ENCODE measurements around the gene PFKFB4. TPM values are rescaled to one million over a fixed set of nuclear protein-coding genes. Genes with fewer than 3 reads are reported as not detected.

Gene PFKFB4
- total and polyA plus RNA-seq, 9 of the 15 experiments (the other 6 are each of a cell fraction or from before 2014, with no cell fraction given), result 0.92 to 56.3 (median 13.5) TPM

GRCh38 chr3:48595075-48595525, 38.5 kb upstream of the PFKFB4 start, which contains the start of gene COL7A1:
TSS of gene COL7A1 (minus strand) at chr3:48595329. CDS start at chr3:48595159, 170 bp downstream.
- intact Hi-C loops (cut with micrococcal nuclease) (no loop called here), in situ Hi-C loops (cut with MboI) (no loop called here)
- no peak for ATAC-seq
- BruUV-seq (replicated peaks), result no TSS peak
- Histone ChIP-seq H3K27me3 (ENCODE audit: control insufficient read depth in 2 of 2, insufficient read depth in 2 of 2, low read length in 2 of 2) (peaks cover 0 to 19% of the 10 kb centered on the region in 2 experiments; a peak in 3 of 5 replicates), H3K79me2 (ENCODE audit: control insufficient read depth, insufficient read depth, low read length) (no peaks in the 10 kb centered on the region), H3K4me1 (replicated peaks in 1 of 2; ENCODE audit: control insufficient read depth in 2 of 2, insufficient read depth in 2 of 2, low read length in 2 of 2) (peaks cover 12 to 48% of the 10 kb centered on the region in 2 experiments; a peak in 4 of 5 replicates), H3K27ac (ENCODE audit: extremely low read depth, low read depth, low read length) (peak within 1 kb of the TSS; percentile 39; the same call in 2 of the 3 replicates), H3K9ac (ENCODE audit: insufficient read depth in 1 of 2, low read depth in 2 of 2, low read length in 2 of 2) (peak within 1 kb of the TSS in 1 of 2 experiments; percentile 61; a peak in 1 of 4 replicates), H3K4me2 (ENCODE audit: insufficient read depth, low read length) (peak within 1 kb of the TSS; percentile 8; the same call in 1 of the 2 replicates), H3K9me3 (replicated peaks; ENCODE audit: control insufficient read depth, insufficient read depth, low read depth, low read length) (no peaks in the 10 kb centered on the region), H3K36me3 (ENCODE audit: control insufficient read depth, insufficient read depth, low read length) (peaks cover 29% of the 10 kb centered on the region; the same call in 2 of the 3 replicates), H3K4me3 (no peak within 1 kb of the TSS), H4K20me1 (replicated peaks; ENCODE audit: control insufficient read depth, insufficient read depth, low read length) (no peaks in the 10 kb centered on the region), H2AFZ (ENCODE audit: low read depth, low read length) (no peak within 1 kb of the TSS), H3K9me1 (ENCODE audit: control insufficient read depth, insufficient read depth, low read length) (no peaks in the 10 kb centered on the region)
- TF ChIP-seq ZBTB7A (IDR thresholded peaks at IDR 0.05; ENCODE audit: borderline replicate concordance, control insufficient read depth, low read depth, low read length) (0 out of 2 replicates have a peak, but pooled peaks have one; percentile 21), ATF7 (IDR thresholded peaks at IDR 0.05) (no peak)
- no peak for FAIRE-seq
- peak in 1 of 4 experiments; percentile 57 for DNase-seq (ENCODE audit: extremely low read depth in 1 of 4, low spot score in 3 of 4)
- POLR2A ChIA-PET, result interaction anchor here (0.5 kb wide), 1 partner anchor 277 kb away, joined by 3 read pairs; no protein-coding TSS in a partner anchor
- WGBS (ENCODE audit: insufficient coverage, low coverage, missing lambda C conversion rate), result 9% methylated on average over 13 of the region's 35 CpGs
- CTCF ChIA-PET (ENCODE audit: low intra/inter-chr PET ratio), result no interaction called here

- TF ChIP-seq ZNF282 (CRISPR knock-in tag; IDR thresholded peaks at IDR 0.05) (no peak), CREM (IDR thresholded peaks at IDR 0.05; ENCODE audit: low read depth) (no peak), ID3 (CRISPR knock-in tag; IDR thresholded peaks at IDR 0.05) (no peak), ID3 (tag; IDR thresholded peaks at IDR 0.05) (no peak), BMI1 (IDR thresholded peaks at IDR 0.05; ENCODE audit: low read length) (no peak), KLF1 (tag; IDR thresholded peaks at IDR 0.05) (no peak), ZBTB33 (CRISPR knock-in tag; IDR thresholded peaks at IDR 0.05) (peak; percentile 86), YBX1 (IDR thresholded peaks at IDR 0.05) (no peak)
- no peak for FAIRE-seq
- Histone ChIP-seq H3K27me3 (ENCODE audit: control insufficient read depth in 2 of 2, insufficient read depth in 2 of 2, low read length in 2 of 2) (peaks cover 0 to 24% of the 10 kb centered on the region in 2 experiments; a peak in 3 of 5 replicates), H3K9me1 (ENCODE audit: control insufficient read depth, insufficient read depth, low read length) (no peaks in the 10 kb centered on the region), H3K4me3 (no peak overlapping the region), H3K36me3 (ENCODE audit: control insufficient read depth, insufficient read depth, low read length) (peaks cover 23% of the 10 kb centered on the region; the same call in 2 of the 3 replicates), H3K27ac (ENCODE audit: extremely low read depth, low read depth, low read length) (no peak overlapping the region), H2AFZ (ENCODE audit: low read depth, low read length) (no peak overlapping the region), H3K4me1 (replicated peaks in 1 of 2; ENCODE audit: control insufficient read depth in 2 of 2, insufficient read depth in 2 of 2, low read length in 2 of 2) (peaks cover 12 to 48% of the 10 kb centered on the region in 2 experiments; a peak in 4 of 5 replicates), H3K9ac (ENCODE audit: insufficient read depth in 1 of 2, low read depth in 2 of 2, low read length in 2 of 2) (peak overlapping the region in 1 of 2 experiments; percentile 61; a peak in 1 of 4 replicates), H3K79me2 (ENCODE audit: control insufficient read depth, insufficient read depth, low read length) (no peaks in the 10 kb centered on the region), H3K9me3 (replicated peaks; ENCODE audit: control insufficient read depth, insufficient read depth, low read depth, low read length) (no peaks in the 10 kb centered on the region), H3K4me2 (ENCODE audit: insufficient read depth, low read length) (no peak overlapping the region), H4K20me1 (replicated peaks; ENCODE audit: control insufficient read depth, insufficient read depth, low read length) (no peaks in the 10 kb centered on the region)
- BruUV-seq (replicated peaks), result no TSS peak
- ChIA-PET CTCF (ENCODE audit: low intra/inter-chr PET ratio) (no interaction called here), POLR2A (no interaction called here)
- in situ Hi-C loops (cut with MboI), result no loop called here
- 51% methylated on average over 19 of the region's 39 CpGs for WGBS (ENCODE audit: insufficient coverage, low coverage, missing lambda C conversion rate)
- peak in 1 of 4 experiments; percentile 9 for DNase-seq (ENCODE audit: extremely low read depth in 1 of 4, low spot score in 3 of 4)
- intact Hi-C loops (cut with micrococcal nuclease), result no loop called here
- ATAC-seq, result no peak
Measured at GRCh38 chr3:48594417-48595049, 37.9 kb upstream of the PFKFB4 start.

Data from K562 (cell line).